AG08396 (cell line): ENCODE data around the gene BDH2.
A peak's percentile ranks its signal among the peaks of the same experiment; 100 is the strongest.

Experiments used
- DNase-seq: peaks from one replicate; pipeline ENCODE4 v3.0.0; 2012; ENCODE audit warnings: low spot score, mixed read lengths

The BDH2 gene

DNA sequence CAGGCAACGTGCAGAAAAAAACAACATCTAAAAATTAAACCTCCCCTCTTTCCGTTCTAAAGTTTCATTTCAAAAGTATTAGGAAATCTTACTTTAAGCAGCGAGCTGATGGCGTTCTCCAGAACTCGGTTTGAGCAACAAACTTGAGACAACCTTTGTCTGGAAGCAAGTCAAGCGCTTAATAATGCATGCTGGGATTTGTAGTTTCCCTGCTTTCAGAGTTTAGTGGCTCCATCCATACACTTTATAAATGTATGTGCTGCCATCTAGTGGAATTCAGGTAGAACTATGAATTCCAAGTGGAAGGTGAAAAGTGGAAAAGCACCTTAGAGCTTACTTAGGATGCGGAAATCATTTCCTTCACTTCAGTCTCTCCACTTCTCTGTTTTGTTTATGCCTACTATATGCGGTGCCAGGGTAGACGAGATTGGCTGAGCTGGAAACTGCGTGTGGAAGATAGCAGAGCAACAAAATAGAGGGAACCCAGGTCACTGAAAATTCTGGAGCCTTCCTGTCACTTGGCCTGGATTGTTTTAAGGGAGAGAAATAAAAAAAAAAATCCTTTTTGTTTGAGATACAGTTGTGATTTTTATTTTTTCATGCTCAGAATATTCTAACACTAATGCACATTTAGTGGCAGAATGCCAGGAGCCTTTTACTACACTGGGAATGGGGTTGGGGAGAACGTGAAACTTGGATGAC, at the start of gene BDH2:
Gene BDH2 (minus strand): TSS at position 144 of the 702 bp plus-strand sequence. CDS start 3,580 bp downstream, outside the sequence.
- peak; percentile 83 for DNase-seq

GRCh38 chr4:103144926-103145325, 45.3 kb upstream of the BDH2 start:
- DNase-seq: no peak

- peak; percentile 2 for DNase-seq
Measured at GRCh38 chr4:103137446-103137827, 37.8 kb upstream of the BDH2 start.

GRCh38 chr4:103136671-103137445, 37.2 kb upstream of the BDH2 start:
- DNase-seq: no peak

GRCh38 chr4:103129174-103129573, 29.5 kb upstream of the BDH2 start:
- no peak for DNase-seq

- DNase-seq: no peak
Measured at GRCh38 chr4:103126126-103126525, 26.5 kb upstream of the BDH2 start.

DNA sequence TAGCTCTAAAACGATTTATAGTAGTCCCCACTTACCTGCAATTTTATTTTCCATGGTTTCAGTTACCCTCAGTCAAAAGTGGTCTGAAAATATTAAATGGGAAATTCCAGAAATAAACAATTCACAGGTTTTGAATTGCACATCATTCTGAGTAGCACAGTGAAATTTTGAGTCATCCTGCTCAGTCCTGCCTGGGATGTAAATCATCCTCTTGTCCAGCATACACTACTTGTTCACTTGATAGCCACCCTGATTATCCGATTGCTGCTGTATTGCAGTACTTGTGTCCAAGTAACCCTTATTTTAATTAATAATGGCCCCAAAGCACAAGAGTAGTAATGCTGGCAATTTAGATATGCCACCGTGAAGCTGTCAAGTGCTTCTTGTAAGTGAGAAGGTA, 23.5 kb upstream of the BDH2 start:
- no peak for DNase-seq

DNA sequence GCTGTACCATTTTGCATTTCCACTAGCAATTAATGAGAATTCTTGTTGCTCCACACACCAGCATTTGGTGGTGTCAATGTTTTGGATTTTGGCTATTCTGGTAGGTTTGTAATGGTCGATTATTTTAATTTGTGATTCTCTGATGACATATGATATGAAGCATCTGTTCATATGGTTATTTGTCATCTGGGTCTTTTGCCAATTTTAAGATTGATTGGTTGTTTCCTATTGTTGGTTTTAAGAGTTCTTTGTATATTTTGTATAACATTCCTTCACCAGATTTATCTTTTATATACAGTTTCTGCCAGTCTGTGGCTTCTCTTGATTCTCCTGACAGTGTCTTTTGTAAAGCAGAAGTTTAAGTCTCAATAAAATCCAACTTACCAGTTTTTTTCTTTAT, 18.5 kb upstream of the BDH2 start:
- DNase-seq: no peak

GRCh38 chr4:103111598-103111997, 12.0 kb upstream of the BDH2 start:
- no peak for DNase-seq

GRCh38 chr4:103108542-103108941, 8.9 kb upstream of the BDH2 start:
- no peak for DNase-seq

DNA sequence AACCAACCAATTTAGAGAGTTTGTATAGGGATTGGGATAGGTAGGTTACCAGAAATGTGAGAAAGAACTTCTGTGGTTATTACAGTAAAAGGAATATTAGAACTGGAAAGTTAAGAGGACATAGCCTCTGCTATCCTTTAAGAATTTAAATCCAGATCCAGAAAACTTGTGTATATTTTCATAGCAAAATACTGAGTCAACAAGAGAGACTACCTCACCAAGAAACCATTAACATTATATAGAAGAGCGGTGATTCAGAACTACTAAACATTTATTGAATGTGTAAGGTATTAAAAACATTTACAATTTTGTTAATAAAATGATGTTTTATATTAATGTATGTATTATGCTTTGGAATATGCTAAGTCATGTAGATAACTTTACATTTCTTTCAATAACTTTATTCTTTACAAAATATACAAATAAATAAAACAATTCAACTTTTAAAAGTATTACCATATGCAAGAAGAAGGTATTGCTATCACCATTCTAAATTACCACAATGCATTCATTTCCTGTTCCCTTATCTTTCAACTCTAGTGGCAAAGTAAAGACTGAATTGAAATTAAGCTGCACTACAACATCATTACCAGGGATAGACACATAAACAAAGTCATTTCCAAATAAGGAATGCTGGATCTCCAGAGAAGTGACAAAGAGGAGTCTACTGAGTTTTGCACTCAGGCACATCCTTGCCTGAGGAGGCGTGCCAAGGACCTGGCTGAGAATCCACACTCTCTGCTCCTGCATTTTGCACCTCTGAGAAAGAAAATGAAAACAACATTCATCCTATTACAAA, 6.1 kb upstream of the BDH2 start:
- no peak for DNase-seq

GRCh38 chr4:103104886-103105285, 5.3 kb upstream of the BDH2 start:
- no peak for DNase-seq

DNA sequence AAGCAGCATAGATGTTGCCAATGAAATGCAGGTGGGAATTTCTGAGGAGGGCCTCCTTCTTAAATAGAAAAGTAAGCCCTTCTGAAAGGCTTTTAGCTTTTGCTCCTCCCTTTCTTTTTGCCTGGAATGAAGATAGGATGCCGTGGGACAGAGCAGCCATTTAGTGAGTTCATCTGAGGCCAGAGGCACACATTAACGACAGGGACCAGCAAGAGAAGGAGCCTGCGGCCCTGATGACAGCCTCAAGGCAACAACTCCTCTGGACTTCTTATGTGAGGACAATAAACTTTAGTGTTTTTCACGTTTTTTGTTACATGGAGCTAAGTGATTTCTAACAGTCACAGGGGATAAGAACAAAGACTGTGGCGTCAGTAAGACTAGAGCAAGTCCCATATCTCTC, 1.1 kb upstream of the BDH2 start:
- DNase-seq: no peak

DNA sequence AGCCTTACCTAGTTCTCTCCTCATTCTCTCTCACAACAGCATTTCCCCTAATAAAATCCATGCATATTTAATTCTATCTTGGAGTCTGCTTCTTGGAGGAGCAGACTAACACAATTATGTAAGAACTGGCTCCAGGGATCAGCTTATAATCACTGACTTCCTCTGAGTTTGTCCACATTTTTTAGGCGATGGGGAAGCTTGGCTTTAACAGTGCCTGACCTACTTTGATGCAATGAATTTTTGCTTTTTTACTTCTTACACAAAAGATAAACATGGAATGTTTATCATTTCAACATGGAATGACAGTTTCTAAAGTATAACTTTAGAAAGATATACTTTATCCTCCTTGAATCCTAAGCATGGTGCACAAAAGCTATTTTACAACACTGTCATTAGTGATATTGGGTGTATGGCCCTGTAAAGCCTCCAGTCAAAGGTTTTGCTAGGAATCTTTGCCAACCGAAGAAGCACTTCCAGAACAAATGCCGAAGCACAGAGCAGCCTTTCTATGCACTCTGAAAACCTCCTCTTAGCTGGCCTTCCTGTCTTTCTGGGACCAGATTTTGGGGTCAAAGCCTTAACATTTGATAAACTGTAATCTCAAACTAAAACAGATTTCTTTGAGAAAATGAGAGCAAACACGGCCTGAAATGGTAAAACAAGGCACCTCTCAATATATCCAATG, 736 bp downstream of the BDH2 start:
- no peak for DNase-seq

GRCh38 chr4:103098341-103098740, 1.3 kb downstream of the BDH2 start:
- DNase-seq: no peak

- no peak for DNase-seq
Measured at GRCh38 chr4:103097112-103097511, 2.5 kb downstream of the BDH2 start.

DNA sequence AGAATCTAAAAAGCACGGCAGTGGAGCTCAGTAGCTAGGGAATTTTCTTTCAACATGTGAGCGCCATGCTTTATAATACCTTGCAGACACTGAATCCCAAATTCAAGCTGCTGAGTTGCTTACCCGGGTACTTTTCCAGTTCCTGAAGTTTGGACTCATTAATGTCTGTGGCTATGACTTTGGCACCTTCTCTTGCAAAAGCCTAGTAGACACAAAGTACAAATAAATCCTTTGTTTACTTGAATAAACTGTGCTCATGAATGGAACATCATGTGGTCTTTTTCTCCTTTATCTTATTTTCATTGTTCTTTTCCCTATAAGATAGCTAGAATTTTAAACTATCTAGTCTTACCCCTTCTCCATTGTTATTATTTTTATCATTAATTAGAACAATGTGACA, 4.6 kb downstream of the BDH2 start:
- no peak for DNase-seq

GRCh38 chr4:103092245-103092644, 7.4 kb downstream of the BDH2 start:
- no peak for DNase-seq

GRCh38 chr4:103091601-103092223, 7.9 kb downstream of the BDH2 start:
- DNase-seq: no peak

DNA sequence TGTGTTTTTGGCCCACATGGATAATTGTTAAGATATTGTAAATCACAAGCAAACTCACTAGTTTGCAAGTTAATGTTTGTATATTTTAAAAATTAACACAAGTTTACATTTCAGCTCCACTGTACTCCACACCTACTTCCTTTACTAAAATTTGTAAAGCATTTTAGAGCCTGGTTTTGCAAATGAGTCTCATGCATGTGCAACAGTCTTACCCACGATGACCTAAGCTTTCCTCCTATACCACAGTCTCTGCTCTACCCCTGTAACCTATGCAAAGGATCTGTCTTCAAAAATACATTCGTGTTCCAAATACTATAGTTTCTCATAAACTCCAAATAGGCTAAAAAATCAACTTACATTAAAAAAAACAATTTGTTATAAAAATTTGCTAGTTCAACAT, 10.2 kb downstream of the BDH2 start:
- no peak for DNase-seq

GRCh38 chr4:103086551-103086950, 13.1 kb downstream of the BDH2 start:
- no peak for DNase-seq
